HepG2 (cell line): ENCODE measurements around the gene OFD1. TPM values are rescaled to one million over a fixed set of nuclear protein-coding genes. Genes with fewer than 3 reads are reported as not detected.

ENCODE experiments used
- ATAC-seq: fragments of 200-7000 bp; cut with Tn5 transposase; 3 replicates; pipeline ENCODE4 v1.9.1; 2020; ENCODE audit warnings: mild to moderate bottlenecking, moderate library complexity
- BruUV-seq: library from RNA; stranded (reverse); fragments of 400-500 nt; replicated peaks from 2 replicates; lab custom pipeline; 2021; lab: Mats Ljungman, UMichigan
- CTCF ChIA-PET: fragments of 300-600 bp; formaldehyde crosslinking; extraction: SDS; loops from one replicate; lab custom pipeline; 2021; ENCODE audit warnings: low total read pairs, inconsistent platforms, low intra/inter-chr PET ratio; lab: Yijun Ruan, JAX
- POLR2A ChIA-PET: fragments of 350-600 bp; sonication (Branson Sonifier 250); formaldehyde crosslinking; loops from one replicate; lab custom pipeline; 2020; ENCODE audit warnings: antibody characterized with exemption, inconsistent platforms; lab: Yijun Ruan, JAX
- DNase-seq: peaks from one replicate; pipeline ENCODE4 v3.0.0-alpha.2; 2015; ENCODE audit warnings: low spot score
- FAIRE-seq: peaks from 3 replicates; lab custom pipeline; 2011; peaks lifted over from hg19 to GRCh38; lab: Jason Lieb, UNC
- H2AFZ ChIP-seq: one replicate; pipeline ENCODE4 v1.6.1; 2011; ENCODE audit warnings: low read length, inconsistent platforms
- H3K27ac ChIP-seq: fragments of 300-600 bp; 3 replicates; pipeline ENCODE4 v1.8.0; 2011; ENCODE audit warnings: mixed run types, mild to moderate bottlenecking, mixed read lengths, low read length, inconsistent platforms; ENCODE audit not compliant: insufficient read depth; ENCODE audit errors: extremely low read length
- H3K27me3 ChIP-seq, 2 experiments: fragments of 200-600 bp in 1 of 2; 2 replicates in 1 of 2; 3 replicates in 1 of 2; pipeline versions ENCODE4 v1.6.0 to v1.8.0; 2011; ENCODE audit warnings: low read length in 2 of 2, mild to moderate bottlenecking in 2 of 2, moderate library complexity in 2 of 2, inconsistent platforms in 1 of 2; ENCODE audit not compliant: insufficient read depth in 2 of 2, control insufficient read depth in 1 of 2
- H3K36me3 ChIP-seq, 2 experiments: fragments of 200-600 bp in 1 of 2; replicated peaks in 1 of 2; 2 replicates in 1 of 2; 3 replicates in 1 of 2; pipeline versions ENCODE4 v1.5.1 to v1.8.0; 2011; ENCODE audit warnings: low read length in 2 of 2, inconsistent platforms in 1 of 2; ENCODE audit not compliant: insufficient read depth in 2 of 2, control insufficient read depth in 1 of 2
- H3K4me1 ChIP-seq: 2 replicates; pipeline ENCODE4 v1.5.1; 2012; ENCODE audit warnings: low read length, inconsistent platforms; ENCODE audit not compliant: insufficient read depth
- H3K4me2 ChIP-seq: 2 replicates; pipeline ENCODE4 v1.6.0; 2011; ENCODE audit warnings: low read depth, low read length, inconsistent platforms
- H3K4me3 ChIP-seq, 3 experiments: fragments of 200-600 bp in 1 of 3; sonication (generic), shearing (Covaris generic) in 1 of 3; replicated peaks in 1 of 3; 2 replicates each; pipeline ENCODE4 v1.5.1; 2011 to 2016; ENCODE audit warnings: low read length in 3 of 3, inconsistent platforms in 2 of 3, low read depth in 2 of 3, mild to moderate bottlenecking in 2 of 3, control low read depth in 1 of 3, mixed read lengths in 1 of 3; ENCODE audit not compliant: insufficient read depth in 1 of 3
- H3K79me2 ChIP-seq: one replicate; pipeline ENCODE4 v1.6.1; 2011; ENCODE audit warnings: low read length, inconsistent platforms; ENCODE audit not compliant: insufficient read depth
- H3K9ac ChIP-seq: 2 replicates; pipeline ENCODE4 v1.6.0; 2011; ENCODE audit warnings: mild to moderate bottlenecking, low read depth, low read length, inconsistent platforms; ENCODE audit not compliant: insufficient read depth
- H3K9me3 ChIP-seq: 2 replicates; pipeline ENCODE4 v1.5.1; 2012; ENCODE audit warnings: mild to moderate bottlenecking, low read length
- H4K20me1 ChIP-seq: 2 replicates; pipeline ENCODE4 v1.6.0; 2011; ENCODE audit warnings: inconsistent platforms, mild to moderate bottlenecking, low read length, moderate library complexity; ENCODE audit not compliant: insufficient read depth
- AGO2 ChIP-seq: fragments of 200-400 bp; formaldehyde crosslinking; optimal IDR thresholded peaks from 2 replicates; pipeline ENCODE3; 2017; ENCODE audit warnings: mild to moderate bottlenecking, low read depth, low read length, moderate library complexity
- CERS6 ChIP-seq: sonication (generic); formaldehyde crosslinking; IDR thresholded peaks from 2 replicates; pipeline ENCODE4 v1.5.0; 2020; ENCODE audit warnings: missing genetic modification reagents
- HNF1A ChIP-seq, 2 experiments: sonication (generic) in 1 of 2; formaldehyde crosslinking in 1 of 2; IDR thresholded peaks; 2 replicates each; pipeline versions ENCODE4 v1.4.0 to v1.6.1; 2016 to 2020; ENCODE audit warnings: borderline replicate concordance in 1 of 2, low read depth in 1 of 2, mild to moderate bottlenecking in 1 of 2, missing genetic modification reagents in 1 of 2
- HNF4A ChIP-seq: sonication (generic); formaldehyde crosslinking; IDR thresholded peaks from 2 replicates; pipeline ENCODE4 v1.4.0; 2020; ENCODE audit warnings: missing genetic modification reagents
- HOXD1 ChIP-seq: sonication (generic); formaldehyde crosslinking; IDR thresholded peaks from 2 replicates; pipeline ENCODE4 v1.5.0; 2020; ENCODE audit warnings: missing genetic modification reagents
- MED8 ChIP-seq: sonication (generic); formaldehyde crosslinking; IDR thresholded peaks from 2 replicates; pipeline ENCODE4 v1.8.1; 2023; ENCODE audit warnings: mild to moderate bottlenecking, missing genetic modification reagents; ENCODE audit not compliant: insufficient replicate concordance
- MXD1 ChIP-seq: sonication (generic); formaldehyde crosslinking; IDR thresholded peaks from 2 replicates; pipeline ENCODE4 v1.4.0; 2020; ENCODE audit warnings: mild to moderate bottlenecking, missing genetic modification reagents
- TBP ChIP-seq: sonication (generic); formaldehyde crosslinking; IDR thresholded peaks from 2 replicates; pipeline ENCODE4 v1.5.0; 2020; ENCODE audit warnings: missing genetic modification reagents
- ZNF468 ChIP-seq: sonication (generic); formaldehyde crosslinking; IDR thresholded peaks from 2 replicates; pipeline ENCODE4 v1.8.0; 2022; ENCODE audit warnings: mild to moderate bottlenecking, moderate library complexity, missing genetic modification reagents
- ZNF598 ChIP-seq: sonication (generic); formaldehyde crosslinking; IDR thresholded peaks from 2 replicates; pipeline ENCODE4 v1.5.1; 2020; ENCODE audit warnings: mild to moderate bottlenecking, missing genetic modification reagents, borderline replicate concordance
- WGBS: methylation state at CpG from one replicate; pipeline ENCODE4 v1.1.6; 2017; ENCODE audit warnings: low lambda C conversion rate; 5-methylcytosine and 5-hydroxymethylcytosine counted together
- in situ Hi-C: cut with HindIII; loops from 2 replicates; pipeline ENCODE4 v1.10.0; 2017; ENCODE audit warnings: low pct_unique_long_range_greater_than_20kb; ENCODE audit not compliant: extremely low pct_ligation_motif_present
- intact Hi-C: fragments of 100-400 bp; cut with micrococcal nuclease; formaldehyde crosslinking; loops from one replicate; pipeline ENCODE4 v1.10.0; 2022; ENCODE audit not compliant: unreplicated experiment
- polyA plus RNA-seq, 8 experiments: library from polyadenylated mRNA; depleted of rRNA in 3 of 8; stranded (reverse) in 7 of 8; unstranded in 1 of 8; fragments of >200 nt; fragmentation: Illumina TruSeq in 4 of 8; extraction: Trizol in 4 of 8; gene quantifications; 2 replicates each; pipeline versions ENCODE4 v1.2.1 to v1.2.3, GENCODE V29; 2011 to 2016; ENCODE audit warnings: low read depth in 4 of 8, missing spikeins in 1 of 8, mixed read lengths in 1 of 8; ENCODE audit not compliant: insufficient read depth in 1 of 8
- total RNA-seq, 5 experiments: library from RNA; depleted of rRNA; stranded (reverse); fragments of >200 nt; fragmentation: Illumina TruSeq; extraction: Trizol; gene quantifications; 2 replicates each; pipeline ENCODE4 v1.2.3, GENCODE V29; 2016; ENCODE audit warnings: low read depth in 1 of 5

OFD1 gene
- total and polyA plus RNA-seq, 2 of the 13 experiments (the other 11 are each of a cell fraction or from before 2014, with no cell fraction given) = 14.9 to 16.4 TPM

- ATAC-seq = no peak
- 98% methylated on average over 2 of the region's 2 CpGs for WGBS
- POLR2A ChIA-PET = no interaction called here
- TF ChIP-seq AGO2 = no peak
- TF ChIP-seq MED8 (CRISPR knock-in tag) = no peak
- TF ChIP-seq MXD1 (CRISPR knock-in tag) = no peak
- TF ChIP-seq CERS6 (CRISPR knock-in tag) = no peak
- no peak for TF ChIP-seq ZNF468
- no peak for TF ChIP-seq ZNF598 (CRISPR knock-in tag)
- TF ChIP-seq HNF4A (CRISPR knock-in tag) = no peak
- no peak for TF ChIP-seq HNF1A (IDR thresholded peaks at IDR 0.05; ENCODE audit: low read depth)
- TF ChIP-seq HNF1A (CRISPR knock-in tag; IDR thresholded peaks at IDR 0.05; ENCODE audit: borderline replicate concordance) = no peak
- no peak for TF ChIP-seq TBP (CRISPR knock-in tag)
- no peak for TF ChIP-seq HOXD1 (CRISPR knock-in tag)
- no peak for DNase-seq
- H3K4me1 ChIP-seq = peaks cover 22% of the 10 kb centered on the region
- no peaks in the 10 kb centered on the region for H3K27me3 ChIP-seq
- CTCF ChIA-PET = no interaction called here
- H3K36me3 ChIP-seq = no peaks in the 10 kb centered on the region
- H3K27ac ChIP-seq = no peak overlapping the region
- no peak overlapping the region for H3K4me2 ChIP-seq
- FAIRE-seq = no peak
- no peaks in the 10 kb centered on the region for H3K9me3 ChIP-seq
- BruUV-seq = no TSS peak
- no peaks in the 10 kb centered on the region for H4K20me1 ChIP-seq
- peaks cover 64% of the 10 kb centered on the region for H3K79me2 ChIP-seq
- H2AFZ ChIP-seq = no peak overlapping the region
- no peak overlapping the region for H3K4me3 ChIP-seq
- intact Hi-C loops = no loop called here
- no peak overlapping the region for H3K9ac ChIP-seq
- in situ Hi-C loops = no loop called here
Observed at GRCh38 chrX:13697455-13697854, 37.1 kb upstream of the OFD1 start.
